Measurements from ENCODE around the gene SPATS2. TPM values are rescaled to one million over a fixed set of nuclear protein-coding genes. Genes with fewer than 3 reads are reported as not detected.

Gene SPATS2
- total and polyA plus RNA-seq, 2 donors (not counting 3 experiments of a cell fraction or from before 2014, with no cell fraction given) = 55.8 to 66.5 TPM

GRCh38 chr12:49487605-49488004 is 120.3 kb downstream of the SPATS2 start:
- peaks cover 38% of the 10 kb centered on the region for H3K79me2 ChIP-seq (ENCODE audit: control insufficient read depth, insufficient read depth, low read length)
- TF ChIP-seq FOS (IDR thresholded peaks at IDR 0.05; ENCODE audit: borderline replicate concordance, insufficient read depth, low read length) (no peak), EZH2 (IDR thresholded peaks at IDR 0.05; ENCODE audit: borderline replicate concordance, low read depth, low read length, severe bottlenecking) (no peak), POLR2AphosphoS5 (IDR thresholded peaks at IDR 0.05; ENCODE audit: insufficient read depth, low read depth, low read length) (no peak), GATA2 (IDR thresholded peaks at IDR 0.05; ENCODE audit: insufficient read depth, insufficient read length, low read depth, low read length) (no peak), JUN (IDR thresholded peaks at IDR 0.05; ENCODE audit: borderline replicate concordance, insufficient read depth, insufficient read length, low read depth) (no peak), MYC (IDR thresholded peaks at IDR 0.05; ENCODE audit: low read depth, low read length) (no peak), POLR2A (IDR thresholded peaks at IDR 0.05; ENCODE audit: low read depth, low read length) (no peak)
- TF ChIP-seq, protein P1, sequence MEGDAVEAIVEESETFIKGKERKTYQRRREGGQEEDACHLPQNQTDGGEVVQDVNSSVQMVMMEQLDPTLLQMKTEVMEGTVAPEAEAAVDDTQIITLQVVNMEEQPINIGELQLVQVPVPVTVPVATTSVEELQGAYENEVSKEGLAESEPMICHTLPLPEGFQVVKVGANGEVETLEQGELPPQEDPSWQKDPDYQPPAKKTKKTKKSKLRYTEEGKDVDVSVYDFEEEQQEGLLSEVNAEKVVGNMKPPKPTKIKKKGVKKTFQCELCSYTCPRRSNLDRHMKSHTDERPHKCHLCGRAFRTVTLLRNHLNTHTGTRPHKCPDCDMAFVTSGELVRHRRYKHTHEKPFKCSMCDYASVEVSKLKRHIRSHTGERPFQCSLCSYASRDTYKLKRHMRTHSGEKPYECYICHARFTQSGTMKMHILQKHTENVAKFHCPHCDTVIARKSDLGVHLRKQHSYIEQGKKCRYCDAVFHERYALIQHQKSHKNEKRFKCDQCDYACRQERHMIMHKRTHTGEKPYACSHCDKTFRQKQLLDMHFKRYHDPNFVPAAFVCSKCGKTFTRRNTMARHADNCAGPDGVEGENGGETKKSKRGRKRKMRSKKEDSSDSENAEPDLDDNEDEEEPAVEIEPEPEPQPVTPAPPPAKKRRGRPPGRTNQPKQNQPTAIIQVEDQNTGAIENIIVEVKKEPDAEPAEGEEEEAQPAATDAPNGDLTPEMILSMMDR (IDR thresholded peaks at IDR 0.05; ENCODE audit: extremely low read depth in 1 of 2, insufficient read depth in 1 of 2, low read depth in 1 of 2, low read length in 2 of 2) = no peak
- TF ChIP-seq, protein P2, sequence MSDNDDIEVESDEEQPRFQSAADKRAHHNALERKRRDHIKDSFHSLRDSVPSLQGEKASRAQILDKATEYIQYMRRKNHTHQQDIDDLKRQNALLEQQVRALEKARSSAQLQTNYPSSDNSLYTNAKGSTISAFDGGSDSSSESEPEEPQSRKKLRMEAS (IDR thresholded peaks at IDR 0.05; ENCODE audit: insufficient read depth, insufficient read length) = no peak
- peaks cover 36% of the 10 kb centered on the region for H3K4me1 ChIP-seq (ENCODE audit: control insufficient read depth, extremely low read depth, insufficient read depth, low read length)
- H2AFZ ChIP-seq (ENCODE audit: low read depth, low read length) = no peak overlapping the region
- peaks cover 0 to 7% of the 10 kb centered on the region in 2 experiments for H3K36me3 ChIP-seq (ENCODE audit: control insufficient read depth in 2 of 2, extremely low read depth in 1 of 2, insufficient read depth in 2 of 2, low read length in 2 of 2)
- no TSS peak for BruUV-seq (replicated peaks)
- ChIA-PET POLR2A (interaction anchor here (0.7 kb wide), 1 partner anchor 121 kb away, joined by 3 read pairs; no protein-coding TSS in a partner anchor), CTCF (interaction anchor here (0.8 to 2.2 kb wide), 8 partner anchors 8 to 199 kb away, joined by 3 to 8 read pairs (median 3); no protein-coding TSS in a partner anchor)
- no peak overlapping the region for H3K4me3 ChIP-seq (replicated peaks in 1 of 3; ENCODE audit: insufficient read depth in 1 of 3, low read depth in 1 of 3, low read length in 3 of 3)
- intact Hi-C loops (cut with micrococcal nuclease) = loop anchor here (2.0 kb wide), 1 partner anchor 27 kb away; no protein-coding TSS in a partner anchor
- no peak overlapping the region for H3K27ac ChIP-seq (ENCODE audit: insufficient read depth, low read depth, low read length)
- no peaks in the 10 kb centered on the region for H3K27me3 ChIP-seq (ENCODE audit: control insufficient read depth in 2 of 2, insufficient read depth in 2 of 2, low read length in 2 of 2)
- dilution Hi-C loops (cut with MboI; ENCODE audit: extremely low pct_ligation_motif_present, low sequenced_read_pairs) = no loop called here
- DNase-seq (ENCODE audit: low read depth, low spot score) = no peak
- H3K9me1 ChIP-seq (replicated peaks; ENCODE audit: control insufficient read depth, extremely low read depth, insufficient read depth, low read length) = no peaks in the 10 kb centered on the region
- H3K9me3 ChIP-seq (replicated peaks; ENCODE audit: control insufficient read depth, insufficient read depth, low read length) = no peaks in the 10 kb centered on the region
- H4K20me1 ChIP-seq (replicated peaks; ENCODE audit: control insufficient read depth, extremely low read depth, insufficient read depth, low read length) = no peaks in the 10 kb centered on the region
- H3K4me2 ChIP-seq (ENCODE audit: insufficient read depth, low read length) = no peak overlapping the region
- no peak overlapping the region for H3K9ac ChIP-seq (replicated peaks; ENCODE audit: extremely low read depth, insufficient read depth, low read length)
- no peak for FAIRE-seq

All from endothelial cell of umbilical vein (primary cell).